ENCODE data around the gene TRPV5. TPM values are rescaled to one million over a fixed set of nuclear protein-coding genes. Genes with fewer than 3 reads are reported as not detected.

Gene TRPV5
- total and polyA plus RNA-seq, 2 donors (not counting 3 experiments of a cell fraction or from before 2014, with no cell fraction given), result not detected

DNA sequence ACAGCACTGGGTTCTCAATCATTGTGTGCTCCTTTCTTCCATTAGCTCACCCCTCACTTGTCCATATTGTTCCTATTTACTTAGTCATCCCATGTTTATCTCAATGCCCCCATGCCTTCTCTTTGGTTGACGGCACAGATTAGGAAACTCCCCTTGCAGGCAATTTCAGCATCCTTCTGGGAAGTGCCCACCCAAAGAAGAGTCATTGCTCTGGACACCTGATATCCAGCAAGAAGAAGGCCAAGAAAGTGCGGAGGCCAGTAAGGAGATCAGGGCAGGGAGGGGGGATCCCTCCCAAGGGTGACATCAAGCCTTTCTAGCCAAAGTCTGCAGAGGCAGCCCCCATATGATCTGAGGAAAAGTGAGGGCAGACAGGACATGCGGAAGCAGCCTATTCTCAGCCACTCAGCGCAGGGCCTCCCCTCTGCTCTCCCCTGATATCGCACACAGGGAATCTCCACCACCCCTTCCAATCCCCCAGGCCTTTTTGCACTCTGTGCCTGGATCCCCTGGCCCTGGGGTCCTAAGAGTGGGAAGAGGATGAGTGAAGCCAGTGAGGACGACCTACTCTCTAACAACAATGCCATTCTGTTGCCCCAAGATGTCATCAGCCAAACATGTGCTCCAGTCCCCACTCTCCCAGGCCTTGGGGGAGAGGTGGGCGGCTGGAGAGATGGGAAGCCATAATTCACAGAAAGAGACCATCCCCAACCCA lies 49.8 kb downstream of the TRPV5 start:
- no peak overlapping the region for H3K9ac ChIP-seq (replicated peaks; ENCODE audit: extremely low read depth, insufficient read depth, low read length)
- no peaks in the 10 kb centered on the region for H3K4me1 ChIP-seq (ENCODE audit: control insufficient read depth, extremely low read depth, insufficient read depth, low read length)
- no peak overlapping the region for H3K4me2 ChIP-seq (ENCODE audit: insufficient read depth, low read length)
- ChIA-PET CTCF (interaction anchor here (1.5 kb wide), 1 partner anchor 11 kb away, joined by 4 read pairs; no protein-coding TSS in a partner anchor), POLR2A (no interaction called here)
- no peak for TF ChIP-seq POLR2A (IDR thresholded peaks at IDR 0.05; ENCODE audit: low read depth, low read length)
- TF ChIP-seq, protein P1, sequence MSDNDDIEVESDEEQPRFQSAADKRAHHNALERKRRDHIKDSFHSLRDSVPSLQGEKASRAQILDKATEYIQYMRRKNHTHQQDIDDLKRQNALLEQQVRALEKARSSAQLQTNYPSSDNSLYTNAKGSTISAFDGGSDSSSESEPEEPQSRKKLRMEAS (IDR thresholded peaks at IDR 0.05; ENCODE audit: insufficient read depth, insufficient read length), result no peak
- TF ChIP-seq, protein P2, sequence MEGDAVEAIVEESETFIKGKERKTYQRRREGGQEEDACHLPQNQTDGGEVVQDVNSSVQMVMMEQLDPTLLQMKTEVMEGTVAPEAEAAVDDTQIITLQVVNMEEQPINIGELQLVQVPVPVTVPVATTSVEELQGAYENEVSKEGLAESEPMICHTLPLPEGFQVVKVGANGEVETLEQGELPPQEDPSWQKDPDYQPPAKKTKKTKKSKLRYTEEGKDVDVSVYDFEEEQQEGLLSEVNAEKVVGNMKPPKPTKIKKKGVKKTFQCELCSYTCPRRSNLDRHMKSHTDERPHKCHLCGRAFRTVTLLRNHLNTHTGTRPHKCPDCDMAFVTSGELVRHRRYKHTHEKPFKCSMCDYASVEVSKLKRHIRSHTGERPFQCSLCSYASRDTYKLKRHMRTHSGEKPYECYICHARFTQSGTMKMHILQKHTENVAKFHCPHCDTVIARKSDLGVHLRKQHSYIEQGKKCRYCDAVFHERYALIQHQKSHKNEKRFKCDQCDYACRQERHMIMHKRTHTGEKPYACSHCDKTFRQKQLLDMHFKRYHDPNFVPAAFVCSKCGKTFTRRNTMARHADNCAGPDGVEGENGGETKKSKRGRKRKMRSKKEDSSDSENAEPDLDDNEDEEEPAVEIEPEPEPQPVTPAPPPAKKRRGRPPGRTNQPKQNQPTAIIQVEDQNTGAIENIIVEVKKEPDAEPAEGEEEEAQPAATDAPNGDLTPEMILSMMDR (IDR thresholded peaks at IDR 0.05; ENCODE audit: extremely low read depth in 1 of 2, insufficient read depth in 1 of 2, low read depth in 1 of 2, low read length in 2 of 2), result no peak
- no peaks in the 10 kb centered on the region for H3K9me3 ChIP-seq (replicated peaks; ENCODE audit: control insufficient read depth, insufficient read depth, low read length)
- H3K27me3 ChIP-seq (ENCODE audit: control insufficient read depth in 2 of 2, insufficient read depth in 2 of 2, low read length in 2 of 2), result no peaks in the 10 kb centered on the region
- no peak overlapping the region for H3K27ac ChIP-seq (ENCODE audit: insufficient read depth, low read depth, low read length)
- no peak overlapping the region for H2AFZ ChIP-seq (ENCODE audit: low read depth, low read length)
- no peaks in the 10 kb centered on the region for H3K79me2 ChIP-seq (ENCODE audit: control insufficient read depth, insufficient read depth, low read length)
- FAIRE-seq (no peak), DNase-seq (ENCODE audit: low read depth, low spot score) (no peak)
- H3K9me1 ChIP-seq (replicated peaks; ENCODE audit: control insufficient read depth, extremely low read depth, insufficient read depth, low read length), result no peaks in the 10 kb centered on the region
- intact Hi-C loops (cut with micrococcal nuclease) (no loop called here), dilution Hi-C loops (cut with MboI; ENCODE audit: extremely low pct_ligation_motif_present, low sequenced_read_pairs) (no loop called here)
- BruUV-seq (replicated peaks), result no TSS peak
- no peak overlapping the region for H3K4me3 ChIP-seq (replicated peaks in 1 of 3; ENCODE audit: insufficient read depth in 1 of 3, low read depth in 1 of 3, low read length in 3 of 3)
- H4K20me1 ChIP-seq (replicated peaks; ENCODE audit: control insufficient read depth, extremely low read depth, insufficient read depth, low read length), result no peaks in the 10 kb centered on the region
- no peaks in the 10 kb centered on the region for H3K36me3 ChIP-seq (ENCODE audit: control insufficient read depth in 2 of 2, extremely low read depth in 1 of 2, insufficient read depth in 2 of 2, low read length in 2 of 2)

DNA sequence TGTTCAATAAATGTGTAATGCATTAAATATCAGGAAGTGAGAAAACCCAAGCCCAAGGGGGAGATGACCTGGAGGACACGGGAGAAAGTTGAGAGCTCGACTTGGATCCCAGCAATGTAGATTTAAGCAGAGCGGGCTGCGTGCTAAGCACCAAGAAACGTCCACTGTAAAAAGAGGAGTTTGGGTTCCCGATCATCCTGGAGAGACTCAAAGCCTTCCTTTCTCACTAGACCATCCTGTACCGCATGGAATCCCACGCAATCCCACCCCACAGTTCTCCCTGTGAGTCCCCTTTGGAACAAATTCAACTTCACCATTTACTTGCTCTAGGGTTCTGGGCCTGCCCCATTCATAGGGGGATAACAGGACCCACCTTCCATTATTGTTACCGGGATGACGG lies 50.4 kb downstream of the TRPV5 start:
- intact Hi-C loops (cut with micrococcal nuclease) (no loop called here), dilution Hi-C loops (cut with MboI; ENCODE audit: extremely low pct_ligation_motif_present, low sequenced_read_pairs) (no loop called here)
- Histone ChIP-seq H3K27me3 (ENCODE audit: control insufficient read depth in 2 of 2, insufficient read depth in 2 of 2, low read length in 2 of 2) (no peaks in the 10 kb centered on the region), H3K9me3 (replicated peaks; ENCODE audit: control insufficient read depth, insufficient read depth, low read length) (no peaks in the 10 kb centered on the region), H3K9me1 (replicated peaks; ENCODE audit: control insufficient read depth, extremely low read depth, insufficient read depth, low read length) (no peaks in the 10 kb centered on the region), H4K20me1 (replicated peaks; ENCODE audit: control insufficient read depth, extremely low read depth, insufficient read depth, low read length) (no peaks in the 10 kb centered on the region), H3K36me3 (ENCODE audit: control insufficient read depth in 2 of 2, extremely low read depth in 1 of 2, insufficient read depth in 2 of 2, low read length in 2 of 2) (no peaks in the 10 kb centered on the region), H3K4me2 (ENCODE audit: insufficient read depth, low read length) (no peak overlapping the region), H3K4me3 (replicated peaks in 1 of 3; ENCODE audit: insufficient read depth in 1 of 3, low read depth in 1 of 3, low read length in 3 of 3) (no peak overlapping the region), H2AFZ (ENCODE audit: low read depth, low read length) (no peak overlapping the region), H3K9ac (replicated peaks; ENCODE audit: extremely low read depth, insufficient read depth, low read length) (no peak overlapping the region), H3K79me2 (ENCODE audit: control insufficient read depth, insufficient read depth, low read length) (no peaks in the 10 kb centered on the region), H3K27ac (ENCODE audit: insufficient read depth, low read depth, low read length) (no peak overlapping the region), H3K4me1 (ENCODE audit: control insufficient read depth, extremely low read depth, insufficient read depth, low read length) (no peaks in the 10 kb centered on the region)
- CTCF ChIA-PET, result interaction anchor here (1.4 to 1.5 kb wide), 2 partner anchors 10 to 332 kb away, joined by 4 to 9 read pairs; no protein-coding TSS in a partner anchor
- FAIRE-seq, result no peak
- DNase-seq (ENCODE audit: low read depth, low spot score), result no peak
- TF ChIP-seq JUN (IDR thresholded peaks at IDR 0.05; ENCODE audit: borderline replicate concordance, insufficient read depth, insufficient read length, low read depth) (no peak), POLR2AphosphoS5 (IDR thresholded peaks at IDR 0.05; ENCODE audit: insufficient read depth, low read depth, low read length) (no peak), POLR2A (IDR thresholded peaks at IDR 0.05; ENCODE audit: low read depth, low read length) (no peak)
- TF ChIP-seq, protein P1 (IDR thresholded peaks at IDR 0.05; ENCODE audit: insufficient read depth, insufficient read length), result no peak
- no TSS peak for BruUV-seq (replicated peaks)
- POLR2A ChIA-PET, result no interaction called here
